Measurements from ENCODE around the gene NECAB3. TPM values are rescaled to one million over a fixed set of nuclear protein-coding genes. Genes with fewer than 3 reads are reported as not detected.

The NECAB3 gene
- polyA plus RNA-seq, 3 donors from 2014 or later: 2.5 to 3.8 (median 2.9) TPM

DNA sequence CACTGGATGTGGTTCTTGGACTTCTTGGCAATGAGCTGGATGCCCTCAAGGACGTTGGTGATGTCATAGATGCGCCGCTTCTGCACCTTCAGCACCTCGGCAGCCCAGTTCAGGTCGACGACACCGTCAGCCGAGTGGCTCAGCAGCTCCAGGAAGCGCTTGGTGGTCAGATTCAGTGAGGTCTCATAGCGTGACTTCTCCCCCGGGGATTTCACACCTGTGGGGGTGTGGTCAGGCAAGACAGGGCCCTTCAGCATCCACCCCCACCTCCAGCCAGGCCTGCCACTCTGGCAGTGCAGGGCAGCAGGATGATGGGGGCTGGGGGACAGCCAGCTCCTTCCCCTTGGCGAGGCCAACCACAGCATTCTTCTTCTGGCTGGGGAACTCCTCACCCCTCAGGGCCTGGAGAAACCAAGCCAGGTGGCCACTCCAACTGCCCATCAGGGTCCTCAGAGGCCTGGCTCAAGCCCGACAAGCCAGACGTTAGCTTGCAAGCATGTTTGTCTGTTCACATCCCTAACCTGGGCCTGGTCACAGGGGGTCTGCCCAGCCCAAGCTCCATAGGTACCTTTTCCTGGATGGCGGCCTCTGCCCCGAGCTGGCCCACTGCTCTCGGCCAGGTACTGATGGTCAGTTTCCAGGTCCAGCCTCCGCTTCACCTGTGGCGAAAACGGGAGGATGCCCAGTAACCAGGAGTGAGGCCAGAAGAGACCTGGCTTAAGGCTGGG lies 5.7 kb upstream of the NECAB3 start:
- Mint-ChIP-seq H3K4me3 (no peak overlapping the region), H3K27ac (peak overlapping the region in 1 of 6 donors; percentile 62), H3K36me3 (no peaks in the 10 kb centered on the region), H3K9me3 (no peaks in the 10 kb centered on the region), H3K4me1 (peaks cover 6 to 15% of the 10 kb centered on the region in 2 donors), H3K27me3 (ENCODE audit: low read depth in 3 of 3) (peaks cover 0 to 2% (median 0%) of the 10 kb centered on the region in 3 donors)
- DNase-seq: peak in 2 of 3 donors; percentile 25 to 29

DNA sequence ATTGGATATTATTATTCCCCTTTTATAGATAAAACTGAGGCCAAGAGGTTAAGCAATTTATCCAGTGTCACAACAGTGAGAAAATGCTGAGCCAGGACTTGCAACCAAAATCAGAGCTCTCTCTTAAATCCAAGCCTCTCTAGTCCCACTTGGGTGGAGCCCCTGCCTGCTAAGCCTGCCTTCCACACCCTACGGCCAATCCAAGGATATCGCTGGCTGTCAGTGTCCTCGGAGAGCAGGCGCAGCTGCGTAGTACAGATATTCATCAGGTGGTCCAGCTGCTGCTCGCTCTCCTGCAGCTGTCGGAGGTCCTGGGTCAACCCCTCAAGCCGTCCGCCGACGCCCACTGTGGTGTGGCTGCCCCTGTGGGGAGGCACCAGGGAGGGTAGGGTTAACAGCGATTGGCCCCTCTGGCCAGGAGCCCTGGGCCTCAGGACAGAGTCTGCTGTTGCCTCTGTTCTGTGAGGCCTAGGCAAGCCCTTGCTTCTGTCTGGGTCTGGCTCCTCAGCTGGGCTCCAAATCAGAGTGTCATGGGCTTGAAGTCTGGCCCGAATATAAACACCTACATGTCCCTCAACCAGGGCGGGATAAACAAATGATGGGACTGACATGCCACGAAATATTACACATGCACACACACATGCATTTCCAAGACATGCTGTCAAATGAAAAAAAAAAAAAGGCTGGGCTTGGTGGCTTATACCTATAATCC lies 3.9 kb upstream of the NECAB3 start:
- Mint-ChIP-seq H3K4me1 (peaks cover 16 to 24% of the 10 kb centered on the region in 2 donors), H3K27me3 (ENCODE audit: low read depth in 3 of 3) (peaks cover 0 to 3% (median 0%) of the 10 kb centered on the region in 3 donors), H3K4me3 (no peak overlapping the region), H3K27ac (peak overlapping the region in 1 of 6 donors; percentile 35), H3K36me3 (no peaks in the 10 kb centered on the region), H3K9me3 (no peaks in the 10 kb centered on the region)
- DNase-seq: no peak

DNA sequence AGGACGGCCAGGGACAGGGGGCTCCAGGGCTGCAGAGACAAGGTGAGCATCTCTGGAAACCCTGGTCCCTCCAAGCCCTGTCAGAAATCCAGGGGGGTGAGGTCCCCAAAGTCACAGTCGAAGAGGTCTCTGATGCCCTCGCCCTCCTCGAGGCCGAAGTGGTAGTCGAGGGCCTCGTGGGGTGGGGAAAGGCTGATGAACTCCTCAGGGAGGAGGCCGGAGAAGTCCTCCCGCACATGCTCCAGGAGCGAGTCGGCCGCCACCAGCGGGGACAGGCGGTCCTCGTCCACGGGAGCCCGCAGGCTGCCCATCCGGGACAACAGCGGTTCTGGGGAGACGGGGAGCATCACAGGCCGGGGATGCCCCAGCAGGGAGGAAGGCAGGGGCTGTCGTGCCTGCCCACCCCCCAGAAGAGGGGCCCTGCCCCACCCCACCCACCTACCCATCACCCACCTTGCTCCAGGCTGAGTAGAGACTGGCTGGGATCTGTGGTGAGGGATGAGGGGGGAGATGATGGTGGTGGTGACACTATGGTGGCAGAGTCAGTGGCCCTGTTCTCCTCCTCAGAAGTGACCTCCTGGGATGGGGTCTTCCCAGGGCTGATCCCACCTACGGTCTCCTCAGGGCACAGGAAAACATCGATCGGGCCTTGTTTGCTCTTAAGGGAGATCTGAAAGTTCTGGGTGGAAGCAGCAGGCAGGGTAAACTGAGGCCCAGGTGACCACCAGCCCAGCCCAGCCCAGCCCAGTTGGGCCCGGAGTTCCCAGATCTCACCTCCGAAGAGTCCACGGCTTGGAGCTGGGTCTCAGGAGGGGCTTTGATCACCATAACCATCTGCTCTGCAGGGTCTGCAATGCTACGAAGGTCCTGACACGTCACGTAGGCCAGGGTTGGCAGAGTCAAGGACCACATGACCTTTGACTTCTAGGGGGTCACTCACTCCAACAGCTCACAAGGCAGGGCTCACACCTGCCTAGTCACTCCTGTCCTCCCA lies 2.7 kb upstream of the NECAB3 start:
- H3K36me3 Mint-ChIP-seq: no peaks in the 10 kb centered on the region
- no peak for DNase-seq
- H3K27ac Mint-ChIP-seq: no peak overlapping the region
- H3K27me3 Mint-ChIP-seq (ENCODE audit: low read depth in 3 of 3): peaks cover 0 to 3% (median 0%) of the 10 kb centered on the region in 3 donors
- H3K4me3 Mint-ChIP-seq: peak overlapping the region in 1 of 5 donors; percentile 40
- no peaks in the 10 kb centered on the region for H3K9me3 Mint-ChIP-seq
- H3K4me1 Mint-ChIP-seq: peaks cover 18 to 22% of the 10 kb centered on the region in 2 donors

DNA sequence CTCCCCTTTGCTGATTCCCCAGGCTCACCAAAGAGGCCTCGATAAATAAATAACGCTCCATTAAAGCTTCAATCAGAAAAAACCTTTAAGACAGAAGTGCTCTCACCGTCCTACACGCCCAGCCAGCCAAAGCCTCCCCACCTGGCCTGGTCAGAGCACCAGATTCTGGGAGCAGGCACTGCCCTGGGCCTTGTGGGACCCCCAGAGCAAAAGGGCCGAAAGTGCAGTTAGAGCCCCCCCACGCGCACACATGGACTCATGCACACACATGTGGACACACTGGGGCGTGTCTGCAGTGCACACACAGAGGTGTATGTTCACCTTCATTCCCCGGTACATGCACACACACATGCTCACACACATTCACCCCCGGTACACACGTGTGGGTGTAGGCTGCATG lies 1.9 kb upstream of the NECAB3 start:
- Mint-ChIP-seq H3K4me3 (peak overlapping the region in 1 of 5 donors; percentile 47), H3K9me3 (no peaks in the 10 kb centered on the region), H3K36me3 (no peaks in the 10 kb centered on the region)

DNA sequence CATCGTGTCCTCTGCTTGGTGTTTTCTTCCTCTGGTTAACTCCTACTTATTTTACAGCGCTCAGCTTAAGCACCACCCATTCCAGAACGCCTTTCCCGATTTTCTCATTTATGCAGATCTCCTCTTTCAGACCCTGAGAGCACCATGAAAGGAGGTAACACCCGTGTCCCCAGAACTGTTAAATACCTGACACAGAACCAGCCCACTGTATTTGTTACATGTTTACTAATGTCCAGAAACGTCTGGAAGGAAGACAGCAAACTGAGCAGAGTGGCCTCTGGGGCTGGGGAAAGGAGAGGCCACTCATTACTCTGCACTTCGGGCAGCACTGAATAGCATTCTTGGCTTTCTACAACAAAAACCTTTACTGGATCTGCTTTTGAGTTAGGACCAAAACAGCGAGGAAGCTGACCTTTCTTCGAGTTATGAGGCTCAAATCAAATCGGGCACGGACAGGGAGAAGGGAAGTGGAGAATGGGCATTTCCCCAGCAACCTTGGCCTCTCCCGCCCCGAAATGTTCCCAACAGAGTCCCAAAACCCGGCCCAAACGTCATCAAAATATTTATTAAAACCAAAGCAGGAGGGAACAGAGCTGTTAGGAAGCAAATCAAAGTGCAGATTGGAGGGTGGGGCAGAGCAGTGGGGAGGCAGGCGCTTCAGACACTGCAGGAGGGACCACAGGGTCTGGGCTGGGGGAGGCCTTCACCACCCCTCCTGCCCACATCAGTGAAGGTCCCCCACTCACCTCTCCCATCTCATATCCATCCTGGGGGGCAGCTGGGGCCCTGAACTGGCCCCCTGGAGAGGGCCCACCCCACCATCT lies 1.1 kb upstream of the NECAB3 start:
- no peak for DNase-seq
- H3K27ac Mint-ChIP-seq: peak overlapping the region in 4 of 6 donors; percentile 43 to 83 (median 69)
- H3K4me1 Mint-ChIP-seq: peaks cover 18% of the 10 kb centered on the region in 2 donors
- H3K9me3 Mint-ChIP-seq: no peaks in the 10 kb centered on the region
- peak overlapping the region; percentile 71 to 84 (median 77) for H3K4me3 Mint-ChIP-seq
- no peaks in the 10 kb centered on the region for H3K36me3 Mint-ChIP-seq
- H3K27me3 Mint-ChIP-seq (ENCODE audit: low read depth in 3 of 3): peaks cover 0 to 3% (median 2%) of the 10 kb centered on the region in 3 donors

More for the DNA sequence above, 1.9 kb upstream of the NECAB3 start:
- no peak overlapping the region for H3K27ac Mint-ChIP-seq
- no peak for DNase-seq
- peaks cover 0 to 3% (median 0%) of the 10 kb centered on the region in 3 donors for H3K27me3 Mint-ChIP-seq (ENCODE audit: low read depth in 3 of 3)
- H3K4me1 Mint-ChIP-seq: peaks cover 18% of the 10 kb centered on the region in 2 donors

DNA sequence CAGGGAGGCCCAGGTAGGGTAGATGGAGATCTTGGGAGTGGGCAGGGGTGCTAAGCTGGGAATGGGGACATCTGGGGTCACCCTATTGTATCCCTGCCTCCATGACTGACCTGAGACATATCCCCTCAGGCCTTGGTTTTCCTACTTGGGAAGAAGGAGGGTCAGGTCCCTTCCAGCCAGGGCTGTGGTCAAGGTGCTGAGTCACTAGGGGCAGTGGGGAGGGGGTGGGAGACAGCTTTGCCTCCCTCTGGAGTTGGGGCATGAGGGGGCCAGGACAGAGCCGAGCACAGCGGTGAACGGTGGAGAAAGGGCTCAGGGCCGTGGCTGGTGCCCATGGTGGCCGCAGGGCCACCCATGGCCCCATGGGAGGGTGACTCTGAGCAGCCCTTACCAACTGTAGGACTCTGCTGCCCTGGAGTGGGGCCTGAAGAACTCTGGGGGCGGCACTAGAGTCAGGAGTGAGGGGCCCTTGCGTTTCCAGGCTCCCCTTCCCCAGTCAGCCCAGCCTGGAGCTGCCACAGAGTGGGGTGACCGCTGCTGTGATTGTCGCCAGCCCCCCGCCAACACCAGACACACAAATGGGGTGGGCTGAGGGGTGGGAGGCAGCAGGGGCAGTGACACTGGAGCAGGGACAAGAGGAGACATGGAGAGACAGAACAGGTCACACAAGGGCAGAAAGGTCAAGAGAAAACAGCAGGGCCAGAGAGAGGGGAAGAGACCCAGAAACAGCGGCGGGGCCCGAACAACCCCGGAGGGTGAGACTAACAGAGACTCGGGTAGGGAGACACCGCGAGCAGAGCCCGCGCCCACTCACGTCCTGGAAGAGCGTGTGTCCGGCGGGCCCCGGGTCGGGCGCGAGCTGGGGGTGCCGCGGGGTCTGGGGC lies 576 bp downstream of the NECAB3 start:
- no peak for DNase-seq
- Mint-ChIP-seq H3K4me3 (peak overlapping the region; percentile 90 to 97 (median 92)), H3K27me3 (ENCODE audit: low read depth in 3 of 3) (peaks cover 0 to 3% (median 2%) of the 10 kb centered on the region in 3 donors), H3K27ac (peak overlapping the region; percentile 73 to 86 (median 82)), H3K4me1 (peaks cover 14 to 17% of the 10 kb centered on the region in 2 donors), H3K36me3 (no peaks in the 10 kb centered on the region), H3K9me3 (no peaks in the 10 kb centered on the region)

DNA sequence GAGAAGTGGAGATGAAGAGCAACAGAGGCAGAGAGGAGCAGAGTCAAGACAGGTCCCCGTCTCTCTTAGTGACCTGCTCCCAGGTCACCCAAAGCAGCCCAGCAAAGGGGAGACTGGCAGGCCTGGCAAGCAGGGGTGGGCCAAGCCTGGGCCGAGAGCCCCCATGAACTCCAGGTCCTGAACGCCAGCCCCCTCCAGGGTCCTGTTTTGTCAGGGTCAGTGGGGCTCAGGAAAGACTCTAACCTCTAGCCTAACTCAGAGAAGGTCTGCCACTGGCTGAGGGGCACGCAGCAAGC lies 1.2 kb downstream of the NECAB3 start:
- Mint-ChIP-seq H3K36me3 (no peaks in the 10 kb centered on the region), H3K4me3 (peak overlapping the region; percentile 90 to 97 (median 92)), H3K9me3 (no peaks in the 10 kb centered on the region), H3K27me3 (ENCODE audit: low read depth in 3 of 3) (peaks cover 0 to 3% (median 2%) of the 10 kb centered on the region in 3 donors), H3K27ac (peak overlapping the region in 2 of 6 donors; percentile 16 to 55), H3K4me1 (peaks cover 19 to 21% of the 10 kb centered on the region in 2 donors)
- no peak for DNase-seq

DNA sequence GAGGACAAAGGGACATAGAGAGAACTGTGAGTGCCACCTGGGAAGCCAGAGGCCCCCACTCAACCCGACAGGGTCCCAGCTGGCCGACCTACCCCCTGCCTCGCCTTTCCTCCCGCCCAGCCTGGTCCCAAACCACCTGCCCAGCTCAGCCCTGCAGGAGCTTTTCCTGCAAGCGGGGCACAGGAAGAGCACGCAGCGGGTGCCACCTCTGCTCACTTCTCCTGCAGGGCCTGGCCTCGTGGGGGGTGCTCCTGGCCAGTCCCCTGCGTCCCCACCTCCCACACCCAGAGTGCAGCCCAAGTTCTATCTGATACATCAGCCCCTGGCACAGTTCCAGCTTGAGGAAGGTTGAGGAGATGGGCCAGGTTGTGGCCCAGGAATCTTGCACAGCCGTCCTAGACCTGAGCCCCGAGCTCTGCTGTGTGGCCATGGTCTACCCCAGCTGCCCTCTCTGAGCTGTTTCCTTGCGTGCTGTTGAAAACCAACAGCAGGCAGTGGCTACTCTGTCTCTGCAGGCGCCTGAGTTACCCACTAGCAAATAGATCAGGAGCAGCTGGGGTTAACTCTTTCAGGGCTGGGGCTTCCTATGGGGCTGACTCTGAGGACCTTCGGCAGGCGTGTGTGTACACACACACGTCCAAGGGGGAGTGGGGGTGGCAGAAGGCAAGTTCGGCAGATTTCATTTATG lies 1.7 kb downstream of the NECAB3 start:
- H3K36me3 Mint-ChIP-seq: no peaks in the 10 kb centered on the region
- peaks cover 0 to 3% (median 2%) of the 10 kb centered on the region in 3 donors for H3K27me3 Mint-ChIP-seq (ENCODE audit: low read depth in 3 of 3)
- H3K27ac Mint-ChIP-seq: peak overlapping the region in 2 of 6 donors; percentile 16 to 55
- peak overlapping the region; percentile 66 to 95 (median 92) for H3K4me3 Mint-ChIP-seq
- DNase-seq: no peak
- peaks cover 21 to 22% of the 10 kb centered on the region in 2 donors for H3K4me1 Mint-ChIP-seq
- H3K9me3 Mint-ChIP-seq: no peaks in the 10 kb centered on the region

DNA sequence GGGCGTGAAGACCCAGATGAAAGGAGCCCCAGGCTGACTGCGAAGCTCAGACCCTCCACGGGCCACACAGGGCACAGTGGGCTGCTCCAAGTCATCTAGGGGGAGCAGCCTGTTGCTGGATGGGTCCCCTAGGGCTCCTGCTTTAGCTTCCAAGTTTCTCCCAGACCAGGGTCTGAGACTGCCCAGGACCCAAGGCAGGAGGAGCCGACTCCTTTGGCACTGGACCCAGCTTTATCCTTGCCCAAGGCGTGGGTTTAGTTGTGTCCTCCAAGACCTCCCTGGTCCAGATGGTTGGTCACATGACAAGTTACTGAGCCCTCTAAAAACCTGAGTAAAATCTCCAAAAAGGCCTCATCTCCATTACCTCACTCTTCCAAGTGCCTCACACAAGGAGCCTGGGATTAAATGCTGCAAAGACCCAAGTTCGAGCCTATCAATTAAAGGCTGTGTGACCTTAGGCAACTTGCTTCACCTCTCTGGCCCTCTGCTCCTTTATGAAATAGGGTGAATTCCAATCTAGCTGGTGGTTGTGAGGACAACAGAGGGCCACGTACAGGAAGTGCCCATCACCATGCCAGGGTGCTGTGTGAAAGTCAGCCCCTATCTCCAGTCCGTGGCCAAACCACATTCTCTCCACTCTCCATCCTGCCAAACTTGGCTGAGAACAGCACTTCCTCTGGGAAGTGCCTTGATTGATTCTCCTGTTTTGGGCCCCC lies 2.5 kb downstream of the NECAB3 start:
- H3K36me3 Mint-ChIP-seq: no peaks in the 10 kb centered on the region
- peaks cover 23% of the 10 kb centered on the region in 2 donors for H3K4me1 Mint-ChIP-seq
- peak overlapping the region in 2 of 6 donors; percentile 60 to 71 for H3K27ac Mint-ChIP-seq
- peak overlapping the region in 3 of 5 donors; percentile 40 to 52 (median 41) for H3K4me3 Mint-ChIP-seq
- H3K27me3 Mint-ChIP-seq (ENCODE audit: low read depth in 3 of 3): peaks cover under 1 to 3% (median 2%) of the 10 kb centered on the region in 3 donors
- no peaks in the 10 kb centered on the region for H3K9me3 Mint-ChIP-seq
- no peak for DNase-seq

DNA sequence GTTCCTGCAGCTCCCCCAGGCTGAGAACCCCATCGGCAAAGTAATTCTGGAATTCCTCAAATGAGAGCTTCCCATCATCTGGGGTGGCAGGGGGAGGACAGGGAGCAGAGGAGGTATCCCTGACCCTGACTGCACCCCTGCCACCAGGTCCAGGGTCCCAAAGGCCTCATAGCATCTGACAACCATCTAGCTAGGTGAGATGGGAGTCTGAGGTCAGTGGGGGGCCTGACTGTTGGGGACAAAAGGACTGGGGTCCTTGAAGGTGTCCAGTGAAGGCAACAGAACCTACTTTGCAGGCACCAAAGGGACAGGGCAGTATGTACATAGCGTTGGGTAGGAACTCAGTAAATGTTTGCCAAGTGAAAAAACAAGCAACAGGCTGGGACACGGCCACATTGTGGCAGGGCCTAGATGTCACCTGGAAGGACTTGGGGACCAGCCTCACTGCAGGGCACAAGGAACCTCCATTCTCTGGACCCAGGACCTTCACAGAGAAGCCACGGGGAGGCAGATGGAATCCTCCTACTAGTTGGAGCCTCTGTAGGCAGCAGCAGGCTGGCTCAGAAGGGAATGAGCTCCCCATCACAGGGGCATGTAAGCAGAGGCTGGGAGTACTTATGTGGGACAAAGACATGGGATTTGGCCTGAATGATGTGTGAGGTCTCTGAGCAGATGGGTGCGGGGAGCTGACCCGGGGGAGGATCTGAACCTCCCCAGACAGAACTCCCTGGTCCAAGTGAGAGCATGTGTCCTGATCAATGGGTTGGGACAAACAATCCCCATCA lies 3.3 kb downstream of the NECAB3 start:
- H3K4me1 Mint-ChIP-seq: peaks cover 31% of the 10 kb centered on the region in 2 donors
- DNase-seq: no peak

More for the DNA sequence above, 3.3 kb downstream of the NECAB3 start:
- peak overlapping the region in 1 of 6 donors; percentile 76 for H3K27ac Mint-ChIP-seq
- no peaks in the 10 kb centered on the region for H3K9me3 Mint-ChIP-seq
- H3K4me3 Mint-ChIP-seq: peak overlapping the region in 2 of 5 donors; percentile 40 to 41
- peaks cover 2 to 5% (median 3%) of the 10 kb centered on the region in 3 donors for H3K27me3 Mint-ChIP-seq (ENCODE audit: low read depth in 3 of 3)
- no peaks in the 10 kb centered on the region for H3K36me3 Mint-ChIP-seq

Data from immature natural killer cell (primary cell).